IMR-90 (cell line): ENCODE results near the gene MCM5.

Experiments used
- BHLHE40 ChIP-seq: fragments of 150-350 bp; IDR thresholded peaks from 2 replicates; pipeline ENCODE4 v1.6.1; 2016; ENCODE audit warnings: mild to moderate bottlenecking, low read depth, low read length
- CEBPB ChIP-seq: IDR thresholded peaks from 2 replicates; pipeline ENCODE4 v1.6.1; 2012; ENCODE audit warnings: low read depth, low read length, improper control_type of control experiment
- CTCF ChIP-seq: conservative IDR thresholded peaks from 2 replicates; pipeline ENCODE4 v1.5.1; 2012; ENCODE audit warnings: mild to moderate bottlenecking, low read depth, low read length, improper control_type of control experiment
- ELK1 ChIP-seq: fragments of 150-350 bp; IDR thresholded peaks from 2 replicates; pipeline ENCODE4 v1.6.1; 2016; ENCODE audit warnings: low read depth, mild to moderate bottlenecking, low read length, moderate library complexity, borderline replicate concordance
- FOS ChIP-seq: fragments of 150-350 bp; IDR thresholded peaks from 2 replicates; pipeline ENCODE4 v1.6.1; 2016; ENCODE audit warnings: low read depth, low read length
- MXI1 ChIP-seq: IDR thresholded peaks from 2 replicates; pipeline ENCODE4 v1.6.1; 2012; ENCODE audit warnings: low read depth, mild to moderate bottlenecking, low read length, moderate library complexity, borderline replicate concordance
- NFE2L2 ChIP-seq: fragments of 150-350 bp; IDR thresholded peaks from 2 replicates; pipeline ENCODE4 v1.6.1; 2016; ENCODE audit warnings: low read depth, mild to moderate bottlenecking, low read length
- POLR2A ChIP-seq: IDR thresholded peaks from 2 replicates; pipeline ENCODE4 v1.6.1; 2012; ENCODE audit warnings: mild to moderate bottlenecking, low read depth, low read length
- RAD21 ChIP-seq: IDR thresholded peaks from 2 replicates; pipeline ENCODE4 v1.6.1; 2012; ENCODE audit warnings: low read length, improper control_type of control experiment
- USF2 ChIP-seq: fragments of 150-350 bp; IDR thresholded peaks from 2 replicates; pipeline ENCODE4 v1.6.1; 2017; ENCODE audit warnings: mild to moderate bottlenecking, antibody characterized with exemption, low read length, low read depth

DNA sequence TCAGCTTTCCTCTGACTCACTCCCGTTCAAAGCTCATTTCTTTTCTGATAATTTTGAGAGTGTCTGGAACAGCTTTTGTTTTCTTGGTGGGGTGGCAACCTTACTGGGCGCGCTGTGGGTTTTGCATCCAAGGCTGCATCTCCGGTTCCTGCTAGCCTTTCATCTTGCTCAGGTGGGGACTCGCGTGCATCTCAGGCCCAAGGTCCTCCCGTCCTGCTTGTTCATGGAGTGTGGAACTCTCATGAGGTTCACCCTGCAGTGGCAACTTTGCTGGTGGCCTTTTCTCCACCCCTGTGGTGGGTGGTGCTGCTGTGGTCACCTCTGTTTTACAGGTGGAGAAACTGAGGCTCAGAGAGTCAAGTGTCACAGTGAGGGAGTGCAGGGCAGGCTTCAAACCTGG lies 25.6 kb downstream of the MCM5 start:
- TF ChIP-seq CTCF (no peak), MXI1 (no peak), USF2 (no peak), NFE2L2 (no peak), FOS (no peak), BHLHE40 (no peak), POLR2A (no peak), ELK1 (no peak), RAD21 (no peak), CEBPB (no peak)
